SJSA1 (cell line): ENCODE measurements around the gene CORIN. TPM values are rescaled to one million over a fixed set of nuclear protein-coding genes. Genes with fewer than 3 reads are reported as not detected.
A peak's percentile ranks its signal among the peaks of the same experiment; 100 is the strongest.
"Not testable (repeated sequence)": the region's sequence is repeated elsewhere in the genome, so short reads cannot be mapped to it uniquely, and the experiment has no call there.

ENCODE experiments used
- DNase-seq, 2 experiments: peaks; one replicate each; pipeline ENCODE4 v3.0.0-alpha.2; 2015 to 2020; ENCODE audit warnings: low spot score in 2 of 2, low read depth in 1 of 2
- H3K27ac ChIP-seq: fragments of 250-450 bp; sonication (Bioruptor Pico); 2 replicates; pipeline ENCODE4 v1.5.1; 2020; ENCODE audit warnings: mild to moderate bottlenecking, moderate library complexity
- H3K27me3 ChIP-seq: fragments of 250-450 bp; sonication (Bioruptor Pico); replicated peaks from 2 replicates; pipeline ENCODE4 v1.5.1; 2020; ENCODE audit warnings: mild to moderate bottlenecking, moderate library complexity
- H3K36me3 ChIP-seq: fragments of 250-450 bp; sonication (Bioruptor Pico); 2 replicates; pipeline ENCODE4 v1.5.1; 2020; ENCODE audit warnings: mild to moderate bottlenecking
- H3K4me1 ChIP-seq: fragments of 250-450 bp; sonication (Bioruptor Pico); replicated peaks from 2 replicates; pipeline ENCODE4 v1.6.1; 2021; ENCODE audit warnings: mild to moderate bottlenecking
- H3K4me3 ChIP-seq: fragments of 250-450 bp; sonication (Bioruptor Pico); 2 replicates; pipeline ENCODE4 v1.5.1; 2020; ENCODE audit warnings: mild to moderate bottlenecking
- H3K9me3 ChIP-seq: fragments of 250-450 bp; sonication (Bioruptor Pico); replicated peaks from 2 replicates; pipeline ENCODE4 v1.5.1; 2020; ENCODE audit warnings: mild to moderate bottlenecking
- total RNA-seq: library from RNA; depleted of rRNA; stranded (reverse); fragments of >200 nt; shearing (Covaris generic); gene quantifications from 2 replicates; pipeline ENCODE4 v1.2.3, GENCODE V29; 2014

The CORIN gene
- total RNA-seq, 1 experiment from 2014 or later = not detected

GRCh38 chr4:47695260-47695659 is 142.6 kb downstream of the CORIN start:
- H3K27ac ChIP-seq = no peak overlapping the region

GRCh38 chr4:47694322-47694721 is 143.5 kb downstream of the CORIN start:
- Histone ChIP-seq H3K9me3 (no peaks in the 10 kb centered on the region), H3K4me1 (no peaks in the 10 kb centered on the region), H3K4me3 (no peak overlapping the region), H3K36me3 (no peaks in the 10 kb centered on the region), H3K27me3 (no peaks in the 10 kb centered on the region), H3K27ac (no peak overlapping the region)
- DNase-seq = no peak

More at GRCh38 chr4:47695260-47695659, 142.6 kb downstream of the CORIN start:
- no peak overlapping the region for H3K4me3 ChIP-seq
- no peaks in the 10 kb centered on the region for H3K4me1 ChIP-seq
- H3K9me3 ChIP-seq = no peaks in the 10 kb centered on the region
- no peaks in the 10 kb centered on the region for H3K27me3 ChIP-seq
- no peak for DNase-seq
- no peaks in the 10 kb centered on the region for H3K36me3 ChIP-seq

DNA sequence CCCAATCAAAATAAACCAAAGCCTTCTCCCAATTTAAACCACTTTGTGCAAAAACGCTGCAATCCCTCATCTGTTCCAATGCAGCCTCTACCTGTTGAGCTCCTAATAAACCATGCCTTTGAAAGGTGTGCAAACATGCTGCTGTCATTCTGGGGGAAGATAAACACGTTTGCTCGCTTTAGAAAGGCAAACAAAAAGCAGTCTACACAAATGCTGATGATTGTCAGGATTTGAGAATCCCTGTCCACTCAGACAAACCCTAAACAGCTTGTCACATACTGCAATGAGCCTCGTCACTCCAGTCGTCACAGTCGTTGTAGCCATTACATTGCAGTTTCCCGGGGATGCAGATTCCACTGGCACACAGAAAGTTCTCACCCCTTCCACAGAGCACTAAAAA is 145.2 kb downstream of the CORIN start:
- no peaks in the 10 kb centered on the region for H3K9me3 ChIP-seq
- H3K36me3 ChIP-seq = no peaks in the 10 kb centered on the region
- H3K4me3 ChIP-seq = no peak overlapping the region
- H3K4me1 ChIP-seq = no peaks in the 10 kb centered on the region
- no peaks in the 10 kb centered on the region for H3K27me3 ChIP-seq
- H3K27ac ChIP-seq = no peak overlapping the region
- DNase-seq = no peak

GRCh38 chr4:47691757-47692383 is 146.0 kb downstream of the CORIN start:
- H3K9me3 ChIP-seq, H3K4me1 ChIP-seq, H3K27ac ChIP-seq, H3K4me3 ChIP-seq, H3K27me3 ChIP-seq, DNase-seq, H3K36me3 ChIP-seq: not testable (repeated sequence)

- no peaks in the 10 kb centered on the region for H3K36me3 ChIP-seq
- H3K27me3 ChIP-seq = no peaks in the 10 kb centered on the region
- H3K4me1 ChIP-seq = no peaks in the 10 kb centered on the region
- no peaks in the 10 kb centered on the region for H3K9me3 ChIP-seq
- no peak overlapping the region for H3K4me3 ChIP-seq
- DNase-seq = no peak
- no peak overlapping the region for H3K27ac ChIP-seq
Measured at GRCh38 chr4:47690611-47691010, 147.3 kb downstream of the CORIN start.

- no peak overlapping the region for H3K4me3 ChIP-seq
- H3K27me3 ChIP-seq = no peaks in the 10 kb centered on the region
- DNase-seq = peak; percentile 2 to 33
- no peak overlapping the region for H3K27ac ChIP-seq
- no peaks in the 10 kb centered on the region for H3K36me3 ChIP-seq
- H3K9me3 ChIP-seq = no peaks in the 10 kb centered on the region
- no peaks in the 10 kb centered on the region for H3K4me1 ChIP-seq
Measured at GRCh38 chr4:47686294-47686872, 151.5 kb downstream of the CORIN start.

GRCh38 chr4:47675806-47676205 is 162.1 kb downstream of the CORIN start:
- Histone ChIP-seq H3K27ac (no peak overlapping the region), H3K27me3 (no peaks in the 10 kb centered on the region), H3K9me3 (no peaks in the 10 kb centered on the region), H3K4me3 (no peak overlapping the region), H3K36me3 (no peaks in the 10 kb centered on the region), H3K4me1 (no peaks in the 10 kb centered on the region)
- DNase-seq = no peak

DNA sequence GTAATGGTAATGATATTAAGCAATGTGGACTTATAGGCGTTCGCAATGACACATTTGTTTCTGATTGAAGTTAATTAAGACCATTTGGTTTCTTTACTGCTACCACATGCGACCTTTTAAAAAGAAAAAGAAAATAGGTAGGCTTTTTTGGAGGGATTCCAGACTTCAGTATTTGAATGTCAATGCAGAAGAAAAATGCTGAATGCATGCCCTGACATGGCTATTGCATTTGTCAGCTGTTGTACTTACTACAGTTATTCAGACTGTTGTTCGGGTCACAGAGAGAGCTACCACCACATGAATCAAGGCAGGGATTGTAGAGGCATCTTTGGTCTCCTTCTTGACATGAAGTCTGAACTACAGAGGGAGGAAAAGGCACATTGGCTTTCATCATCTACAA is 163.7 kb downstream of the CORIN start:
- no peaks in the 10 kb centered on the region for H3K9me3 ChIP-seq
- no peak overlapping the region for H3K27ac ChIP-seq
- H3K4me1 ChIP-seq = no peaks in the 10 kb centered on the region

GRCh38 chr4:47672696-47673095 is 165.2 kb downstream of the CORIN start:
- Histone ChIP-seq H3K27me3 (no peaks in the 10 kb centered on the region), H3K36me3 (no peaks in the 10 kb centered on the region), H3K9me3 (no peaks in the 10 kb centered on the region), H3K4me3 (no peak overlapping the region), H3K27ac (no peak overlapping the region), H3K4me1 (no peaks in the 10 kb centered on the region)
- DNase-seq = no peak

More for the DNA sequence above, 163.7 kb downstream of the CORIN start:
- no peak overlapping the region for H3K4me3 ChIP-seq
- no peak for DNase-seq
- no peaks in the 10 kb centered on the region for H3K36me3 ChIP-seq
- no peaks in the 10 kb centered on the region for H3K27me3 ChIP-seq

GRCh38 chr4:47669946-47670345 is 167.9 kb downstream of the CORIN start:
- DNase-seq = no peak
- H3K36me3 ChIP-seq = no peaks in the 10 kb centered on the region
- H3K27me3 ChIP-seq = no peaks in the 10 kb centered on the region
- no peaks in the 10 kb centered on the region for H3K4me1 ChIP-seq
- no peak overlapping the region for H3K4me3 ChIP-seq
- H3K9me3 ChIP-seq = no peaks in the 10 kb centered on the region
- no peak overlapping the region for H3K27ac ChIP-seq

DNA sequence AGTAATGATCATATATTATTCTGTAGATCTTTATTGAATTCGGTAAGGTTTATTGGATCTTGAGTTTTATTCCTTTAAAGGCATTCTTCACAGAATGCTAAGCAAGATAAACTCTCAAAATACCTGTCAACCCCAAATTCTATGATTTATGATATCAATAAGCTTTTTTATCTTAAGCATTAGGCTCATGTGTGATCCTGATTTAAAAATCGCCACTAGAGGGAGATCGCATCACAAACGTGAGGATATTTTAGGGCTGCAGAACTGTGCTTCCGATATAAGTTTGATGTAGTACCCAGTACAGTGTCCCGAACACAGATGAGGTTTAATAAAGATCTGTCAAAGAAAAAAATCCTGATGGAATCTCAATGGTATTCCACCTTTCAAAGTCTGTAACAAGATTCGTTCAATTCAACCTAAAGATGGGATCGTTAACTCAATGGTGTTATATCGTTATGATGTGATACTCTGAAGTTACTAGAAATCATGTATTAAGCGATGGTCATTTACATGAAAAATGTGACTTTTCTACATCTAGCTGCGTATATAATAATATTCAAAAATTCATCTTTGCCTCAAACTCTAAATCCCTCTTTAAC is 169.0 kb downstream of the CORIN start:
- no peaks in the 10 kb centered on the region for H3K27me3 ChIP-seq
- no peaks in the 10 kb centered on the region for H3K4me1 ChIP-seq
- H3K9me3 ChIP-seq = no peaks in the 10 kb centered on the region
- H3K27ac ChIP-seq = no peak overlapping the region
- peak in 1 of 2 experiments; percentile 1 for DNase-seq
- no peak overlapping the region for H3K4me3 ChIP-seq
- no peaks in the 10 kb centered on the region for H3K36me3 ChIP-seq

- Histone ChIP-seq H3K27me3 (no peaks in the 10 kb centered on the region), H3K27ac (no peak overlapping the region), H3K4me1 (no peaks in the 10 kb centered on the region), H3K36me3 (no peaks in the 10 kb centered on the region), H3K9me3 (no peaks in the 10 kb centered on the region), H3K4me3 (no peak overlapping the region)
- DNase-seq = no peak
Measured at GRCh38 chr4:47668256-47668655, 169.6 kb downstream of the CORIN start.

- H3K4me1 ChIP-seq = no peaks in the 10 kb centered on the region
- no peak overlapping the region for H3K4me3 ChIP-seq
- no peaks in the 10 kb centered on the region for H3K27me3 ChIP-seq
- no peak for DNase-seq
- no peak overlapping the region for H3K27ac ChIP-seq
- no peaks in the 10 kb centered on the region for H3K36me3 ChIP-seq
- H3K9me3 ChIP-seq = no peaks in the 10 kb centered on the region
Measured at GRCh38 chr4:47667552-47667951, 170.3 kb downstream of the CORIN start.

- no peaks in the 10 kb centered on the region for H3K9me3 ChIP-seq
Measured at GRCh38 chr4:47664051-47664826, 173.6 kb downstream of the CORIN start.

More at GRCh38 chr4:47664051-47664826, 173.6 kb downstream of the CORIN start:
- no peak overlapping the region for H3K27ac ChIP-seq
- no peak for DNase-seq
- no peaks in the 10 kb centered on the region for H3K27me3 ChIP-seq
- H3K4me1 ChIP-seq = no peaks in the 10 kb centered on the region
- no peaks in the 10 kb centered on the region for H3K36me3 ChIP-seq
- no peak overlapping the region for H3K4me3 ChIP-seq
